ENCODE measurements around the gene PRR15.

Gene PRR15

DNA sequence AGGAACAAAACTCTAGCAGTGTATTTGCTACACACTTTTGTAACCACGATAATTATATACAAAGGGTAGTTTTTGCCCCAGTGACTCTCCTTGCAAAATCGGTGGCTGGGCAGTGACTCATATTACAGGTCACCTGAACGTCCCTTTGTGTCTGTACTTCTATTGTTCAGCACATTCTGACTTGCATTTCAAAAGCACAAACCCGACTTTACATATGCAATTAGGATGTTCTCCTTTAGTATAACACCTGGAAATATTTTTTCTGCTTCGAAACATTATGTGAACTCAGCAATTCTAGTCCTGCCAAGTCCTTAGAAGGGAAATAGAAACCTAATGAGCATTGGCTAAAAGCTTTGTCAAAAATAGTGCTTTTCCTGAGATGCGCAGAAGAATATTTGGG lies 6.0 kb downstream of the PRR15 start:
- no peak for DNase-seq (ENCODE audit: low read depth in 2 of 2)

DNA sequence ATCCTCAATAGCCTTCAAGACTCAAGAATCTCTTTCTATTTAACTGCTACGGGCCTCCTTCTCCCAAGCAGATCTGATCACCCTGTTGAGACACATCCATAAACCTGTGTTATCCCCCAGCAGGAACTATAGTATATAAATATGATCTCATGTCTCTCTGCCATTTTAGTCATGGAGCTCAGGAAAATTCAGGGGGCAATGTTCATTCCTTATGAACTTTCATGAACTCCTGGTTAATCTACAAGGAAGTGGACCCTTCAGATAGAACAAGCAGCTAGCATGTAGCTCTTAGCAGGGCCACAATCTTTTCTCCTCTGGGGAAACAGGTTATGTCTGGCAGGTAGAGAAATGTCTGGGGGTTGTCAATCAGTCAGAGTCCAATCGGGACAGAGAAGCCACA lies 8.9 kb downstream of the PRR15 start:
- DNase-seq (ENCODE audit: low read depth in 2 of 2) = no peak

- no peak for DNase-seq (ENCODE audit: low read depth in 2 of 2)
Observed at GRCh38 chr7:29573567-29573966, 9.9 kb downstream of the PRR15 start.

DNA sequence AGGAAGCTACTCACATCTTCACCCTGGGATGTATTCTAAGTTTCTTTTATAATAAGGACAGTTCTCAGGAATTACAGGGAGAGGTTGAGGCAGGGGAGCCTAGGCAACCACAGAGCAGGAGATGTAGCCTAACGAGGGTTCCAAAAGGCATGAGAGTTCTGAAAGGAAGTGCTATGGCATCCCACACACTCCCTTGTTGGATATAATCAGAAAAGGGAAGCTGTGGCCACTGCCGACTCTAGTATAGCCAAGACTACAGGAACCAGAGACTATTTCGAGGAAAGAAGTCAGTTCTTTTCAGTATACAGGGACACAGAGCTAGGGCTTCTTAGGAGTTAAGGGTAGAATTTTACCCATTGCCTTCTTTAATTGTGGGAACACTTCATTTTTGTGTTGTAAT lies 11.0 kb downstream of the PRR15 start:
- DNase-seq (ENCODE audit: low read depth in 2 of 2) = no peak

DNA sequence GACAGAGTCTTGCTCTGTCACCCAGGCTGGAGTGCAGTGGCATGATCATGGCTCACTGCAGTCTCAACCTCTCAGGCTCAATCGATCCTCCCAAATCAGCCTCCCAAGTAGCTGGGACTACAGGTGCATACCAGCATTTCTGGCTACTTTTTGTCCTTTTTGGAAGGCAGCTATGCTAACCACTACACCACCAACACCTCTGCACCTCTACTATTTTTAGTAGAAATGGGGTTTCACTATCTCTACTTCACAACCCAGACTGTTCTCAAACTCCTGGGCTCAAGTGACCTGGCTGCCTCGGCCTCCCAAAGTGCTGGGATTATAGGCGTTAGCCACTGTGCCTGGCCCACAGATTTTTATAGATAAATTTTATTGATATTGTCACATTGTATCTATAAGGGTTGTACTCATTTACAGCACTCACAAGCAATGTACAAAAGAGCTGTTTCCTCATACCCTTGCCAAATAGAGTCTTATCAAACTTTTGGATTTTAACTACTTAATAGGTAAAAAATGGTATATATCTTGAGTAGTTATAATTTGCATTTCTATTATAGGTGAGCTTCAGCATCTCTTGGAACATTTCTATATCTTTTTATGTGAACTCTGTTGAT lies 23.7 kb downstream of the PRR15 start:
- no peak for DNase-seq (ENCODE audit: low read depth in 2 of 2)

DNA sequence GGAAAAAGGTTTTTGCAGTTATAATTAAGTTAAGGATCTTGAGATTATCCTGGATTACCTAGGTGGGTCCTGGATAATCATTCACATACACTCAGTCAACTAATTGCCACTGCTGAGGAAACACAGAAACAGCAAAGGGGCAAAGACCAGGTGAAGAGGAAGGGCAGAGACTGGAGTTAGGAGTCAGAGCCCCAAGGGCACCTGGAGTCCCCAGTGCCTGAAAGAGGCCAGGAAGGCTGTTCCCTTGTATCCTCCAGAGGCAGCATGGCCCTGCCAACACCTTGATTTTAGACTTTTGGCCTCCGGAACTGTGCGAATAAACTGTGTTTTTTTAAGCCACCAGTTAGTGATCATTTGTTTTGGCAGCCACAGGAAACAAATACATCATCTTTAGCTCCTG lies 24.6 kb downstream of the PRR15 start:
- DNase-seq (ENCODE audit: low read depth in 2 of 2) = no peak

DNA sequence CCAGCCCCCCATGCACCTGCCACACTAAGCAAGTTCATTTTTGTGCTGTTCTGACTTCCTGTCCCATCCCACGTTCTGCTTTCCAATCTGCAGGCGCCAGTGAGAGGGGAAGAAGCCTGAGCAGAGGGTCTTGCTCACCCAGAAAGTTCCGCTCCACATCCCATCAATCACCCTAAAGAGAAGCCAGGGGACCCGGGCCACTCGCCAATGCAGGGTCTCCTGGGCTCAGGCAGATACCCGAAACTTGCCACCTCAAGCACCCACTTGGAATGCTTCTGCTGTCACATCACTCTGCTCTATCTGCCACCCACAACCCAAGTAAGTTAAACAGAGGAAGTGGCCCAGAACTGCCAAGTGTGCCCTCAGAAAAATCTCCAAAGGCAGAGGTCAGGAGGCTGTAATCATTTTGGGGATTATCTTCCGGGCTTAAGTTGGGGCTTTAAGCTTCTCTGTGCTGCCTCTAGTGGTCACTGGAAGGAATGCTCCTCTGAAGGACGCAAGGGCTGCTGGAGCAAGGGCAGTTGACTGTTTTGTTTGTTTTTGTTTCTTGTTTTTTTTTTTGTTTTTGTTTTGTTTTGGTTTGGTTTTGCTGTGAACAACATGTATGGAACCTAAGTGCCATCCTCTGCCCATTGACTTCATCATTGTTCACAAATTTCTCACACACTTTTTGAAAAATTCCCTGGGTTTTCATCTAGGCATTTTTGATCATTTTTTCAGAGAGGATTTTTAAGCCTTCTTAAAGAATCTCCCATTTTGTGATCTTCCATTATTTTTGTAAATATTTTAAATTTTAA lies 25.5 kb downstream of the PRR15 start:
- no peak for DNase-seq (ENCODE audit: low read depth in 2 of 2)

DNA sequence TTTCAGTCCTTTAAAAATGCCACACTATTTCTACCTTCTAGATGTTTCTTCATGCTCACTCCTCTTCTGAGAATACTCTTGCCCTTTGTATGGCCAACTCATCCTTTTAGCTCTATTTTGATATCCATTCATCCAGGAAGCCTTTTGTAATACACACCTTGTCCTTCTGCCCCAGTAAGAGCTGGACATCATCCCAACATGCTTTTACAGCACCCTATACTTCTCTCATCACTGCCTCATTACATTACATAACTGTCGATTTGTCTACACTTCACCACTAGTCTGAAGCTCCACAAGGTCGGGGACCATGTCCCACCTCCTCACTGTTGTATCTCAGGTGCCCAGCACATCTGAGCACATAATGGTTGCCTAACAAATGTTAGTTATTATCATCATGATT lies 29.2 kb downstream of the PRR15 start:
- no peak for DNase-seq (ENCODE audit: low read depth in 2 of 2)

DNA sequence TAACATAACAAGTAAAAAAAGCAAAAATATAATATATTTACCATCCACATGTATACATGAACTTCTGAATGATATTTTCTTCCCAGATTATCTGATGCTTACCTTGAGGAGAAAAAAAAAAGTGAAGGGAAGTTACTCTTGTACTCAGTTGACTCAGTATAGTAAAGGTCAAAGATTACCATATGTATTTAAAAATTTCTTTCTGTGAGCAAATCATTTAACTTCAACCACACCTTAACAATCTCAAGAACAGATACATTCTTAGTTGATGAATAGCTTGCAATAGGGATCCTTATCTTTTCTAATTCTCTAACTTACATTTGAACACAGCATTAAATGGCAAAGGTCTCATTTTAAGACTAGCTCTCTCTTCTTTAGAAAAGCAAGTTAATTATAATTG lies 29.8 kb downstream of the PRR15 start:
- DNase-seq (ENCODE audit: low read depth in 2 of 2) = no peak

DNA sequence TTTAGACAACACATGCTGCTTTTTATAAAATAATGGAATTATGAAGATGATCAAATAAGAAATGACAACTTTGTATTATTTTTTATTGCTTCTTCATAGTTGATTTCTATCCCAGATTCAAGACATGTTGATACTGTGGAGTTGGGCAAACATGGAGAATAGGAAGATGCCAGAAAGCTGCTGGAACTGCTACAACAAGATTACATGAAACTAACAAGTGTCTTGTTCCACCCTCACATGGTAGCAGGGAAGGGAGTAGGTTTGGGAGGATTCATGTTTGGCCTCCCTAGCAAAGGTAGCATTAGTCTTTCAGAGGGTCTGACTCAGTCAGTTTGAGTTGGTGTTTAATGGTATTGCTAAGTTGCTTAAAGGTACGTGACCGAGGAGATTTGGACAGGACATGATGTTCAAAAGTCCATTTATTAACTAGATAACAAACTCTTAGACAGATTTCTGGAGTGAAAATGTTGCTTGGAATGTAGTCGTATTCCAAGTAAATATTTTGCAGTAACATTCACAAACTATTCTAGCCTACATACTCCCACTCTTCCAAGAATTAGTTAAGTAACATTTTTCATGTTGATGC lies 33.1 kb downstream of the PRR15 start:
- no peak for DNase-seq (ENCODE audit: low read depth in 2 of 2)

GRCh38 chr7:29597266-29597665 lies 33.6 kb downstream of the PRR15 start:
- DNase-seq (ENCODE audit: low read depth in 2 of 2) = no peak

DNA sequence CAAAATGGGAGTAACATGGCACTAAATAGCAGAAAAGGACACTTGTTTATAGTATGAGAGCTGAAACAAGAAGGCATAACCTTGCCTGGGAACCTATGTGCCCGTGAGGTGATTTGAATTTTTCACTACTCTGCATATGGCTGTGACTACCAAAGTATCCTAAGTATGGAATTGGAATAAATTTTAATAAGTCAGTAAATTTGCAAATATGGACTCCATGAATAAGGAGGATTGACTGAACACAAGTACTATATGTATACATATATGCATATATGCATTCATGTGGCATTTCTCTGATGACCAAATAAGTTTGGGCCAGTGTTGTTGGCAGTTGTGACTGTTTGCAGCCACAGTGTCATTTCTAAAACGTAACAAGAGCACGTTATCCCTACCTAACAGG lies 34.5 kb downstream of the PRR15 start:
- DNase-seq (ENCODE audit: low read depth in 2 of 2) = no peak

- DNase-seq (ENCODE audit: low read depth in 2 of 2) = no peak
Observed at GRCh38 chr7:29598613-29599012, 35.0 kb downstream of the PRR15 start.

DNA sequence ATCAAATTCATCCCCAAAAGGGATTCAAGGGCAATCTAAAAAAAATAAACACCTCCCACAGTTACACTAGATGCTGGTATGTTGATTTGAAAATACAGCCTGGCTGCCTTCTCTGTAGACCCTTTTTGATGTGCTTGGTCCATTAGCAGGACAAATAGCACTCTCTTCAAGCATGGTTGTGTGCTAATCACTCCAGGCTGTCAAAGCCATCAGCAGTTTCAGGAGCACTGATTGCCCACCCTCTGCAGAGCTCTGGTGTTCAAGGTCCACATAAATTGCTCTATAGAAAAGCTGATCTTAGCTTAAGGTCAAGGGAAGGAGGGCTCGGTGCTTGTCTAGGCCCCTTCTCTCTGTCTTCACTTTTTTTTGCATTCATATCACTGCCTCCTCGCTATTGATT lies 35.4 kb downstream of the PRR15 start:
- no peak for DNase-seq (ENCODE audit: low read depth in 2 of 2)

- no peak for DNase-seq (ENCODE audit: low read depth in 2 of 2)
Observed at GRCh38 chr7:29600661-29601060, 37.0 kb downstream of the PRR15 start.

DNA sequence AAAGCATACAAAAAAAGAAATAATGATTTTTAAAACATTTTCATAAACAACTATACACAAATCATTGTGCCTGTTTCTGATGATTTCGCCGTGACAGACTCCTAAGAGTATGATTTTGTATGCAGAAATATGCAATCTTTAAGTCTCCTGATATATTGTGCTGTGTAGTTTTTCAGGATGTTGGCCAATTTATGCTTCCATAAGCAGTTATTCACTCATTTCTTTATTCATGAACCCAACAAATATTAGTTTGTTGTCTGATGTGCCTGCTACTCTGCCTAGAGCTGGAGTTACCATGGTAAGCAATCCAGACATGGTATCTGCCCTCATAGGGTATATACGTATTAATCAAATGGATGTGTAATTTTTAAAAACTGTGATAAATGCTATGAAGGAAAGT lies 40.4 kb downstream of the PRR15 start:
- DNase-seq (ENCODE audit: low read depth in 2 of 2) = no peak

- no peak for DNase-seq (ENCODE audit: low read depth in 2 of 2)
Observed at GRCh38 chr7:29604702-29605101, 41.1 kb downstream of the PRR15 start.

- no peak for DNase-seq (ENCODE audit: low read depth in 2 of 2)
Observed at GRCh38 chr7:29605671-29606070, 42.0 kb downstream of the PRR15 start.

DNA sequence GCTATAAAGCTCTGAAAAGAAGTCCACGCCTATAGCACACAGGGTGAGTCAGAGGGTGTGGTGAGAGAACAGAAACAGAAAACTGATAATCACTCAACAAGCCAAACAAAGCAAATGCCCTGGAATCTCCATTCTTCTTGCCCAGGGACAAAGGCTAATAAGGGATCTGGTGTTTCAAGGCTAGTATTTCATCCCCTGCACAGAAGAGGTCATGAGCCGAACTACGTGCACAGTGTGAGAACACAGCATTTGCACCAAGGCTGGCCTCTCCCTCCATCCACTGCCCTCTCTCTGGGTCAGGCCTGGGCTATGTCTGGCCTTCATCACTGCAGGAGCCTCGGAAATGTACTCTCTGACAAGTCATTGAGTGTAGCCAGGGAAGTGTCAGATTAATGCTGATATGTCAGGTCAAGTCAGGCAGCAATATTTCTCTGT lies 42.7 kb downstream of the PRR15 start:
- no peak for DNase-seq (ENCODE audit: low read depth in 2 of 2)

- DNase-seq (ENCODE audit: low read depth in 2 of 2) = no peak
Observed at GRCh38 chr7:29606830-29607229, 43.2 kb downstream of the PRR15 start.

DNA sequence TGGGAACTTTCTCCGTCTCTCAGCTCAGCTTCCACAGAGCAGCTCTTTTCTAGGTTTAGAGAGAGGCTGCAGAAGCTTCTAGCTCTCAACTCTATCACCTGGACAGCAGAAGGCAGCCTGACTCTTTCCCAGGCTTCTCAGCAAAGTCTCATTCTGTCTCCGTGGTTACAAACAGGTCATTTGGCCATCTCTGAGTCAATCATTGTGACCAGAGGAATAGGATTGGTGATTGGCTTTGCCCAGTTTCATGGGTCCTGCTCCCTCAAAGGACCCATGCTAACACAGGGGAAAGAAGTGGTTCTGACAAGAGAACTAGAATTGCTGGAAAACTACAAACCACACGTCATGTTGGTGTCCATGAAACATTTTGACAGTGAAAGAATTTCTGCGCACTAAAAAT lies 43.6 kb downstream of the PRR15 start:
- DNase-seq (ENCODE audit: low read depth in 2 of 2) = no peak

DNA sequence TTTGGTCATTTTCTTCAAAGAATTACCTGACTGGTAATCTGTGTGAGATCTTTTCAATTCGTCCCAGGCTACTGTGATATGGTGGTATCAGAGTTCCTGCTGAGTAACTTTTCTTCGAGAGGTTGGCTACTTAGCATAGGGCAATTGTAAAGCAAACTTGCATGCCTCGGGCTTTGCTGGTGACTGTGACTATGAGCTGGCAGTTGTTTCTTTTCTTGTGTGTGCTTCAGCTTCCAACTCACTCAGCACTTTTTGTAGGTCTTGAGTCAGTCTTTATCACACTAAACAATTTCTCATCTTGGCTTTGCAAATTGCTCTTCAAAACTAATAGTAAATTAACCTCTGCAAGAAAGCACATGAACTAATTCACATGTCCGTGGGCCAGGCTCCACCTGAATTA lies 44.3 kb downstream of the PRR15 start:
- no peak for DNase-seq (ENCODE audit: low read depth in 2 of 2)
